Suprapubic skin (tissue), 3 donors: ENCODE results near the gene TAS2R13.

ENCODE experiments used
- CTCF ChIP-seq, 2 donors: fragments of 200-600 bp in 1 of 2; fragments of 450-650 bp in 1 of 2; sonication (generic) in 1 of 2; IDR thresholded peaks; one replicate each; pipeline ENCODE4 v1.5.1; 2016 to 2019; ENCODE audit warnings: antibody characterized with exemption in 2 of 2, mild to moderate bottlenecking in 1 of 2, moderate library complexity in 1 of 2
- POLR2AphosphoS5 ChIP-seq, 3 donors: sonication (generic); formaldehyde crosslinking; IDR thresholded peaks; one replicate each; pipeline ENCODE4 v1.6.1; 2017; ENCODE audit warnings: antibody characterized with exemption in 3 of 3

GRCh38 chr12:10873378-10873777 is 36.0 kb downstream of the TAS2R13 start:
- no peak for TF ChIP-seq CTCF (IDR thresholded peaks at IDR 0.05)
- no peak for TF ChIP-seq POLR2AphosphoS5 (IDR thresholded peaks at IDR 0.05)
